Measurements from ENCODE around the gene YJU2.
"Not testable (repeated sequence)": the region's sequence is repeated elsewhere in the genome, so short reads cannot be mapped to it uniquely, and the experiment has no call there.

The YJU2 gene

GRCh38 chr19:4268816-4269430, 22.0 kb downstream of the YJU2 start:
- no peak for DNase-seq

GRCh38 chr19:4272894-4273293, 26.0 kb downstream of the YJU2 start:
- DNase-seq = no peak

GRCh38 chr19:4274321-4274686, 27.4 kb downstream of the YJU2 start:
- DNase-seq = not testable (repeated sequence)

GRCh38 chr19:4277191-4277696, 30.4 kb downstream of the YJU2 start:
- DNase-seq = no peak

- no peak for DNase-seq
Measured at GRCh38 chr19:4278010-4278409, 31.1 kb downstream of the YJU2 start.

- no peak for DNase-seq
Measured at GRCh38 chr19:4278419-4279266, 31.8 kb downstream of the YJU2 start, which contains the start of gene SHD. Gene SHD (plus strand): TSS chr19:4279266. CDS start chr19:4280064, 798 bp downstream.

GRCh38 chr19:4279267-4279529, 32.3 kb downstream of the YJU2 start:
- DNase-seq = no peak

- DNase-seq = no peak
Measured at GRCh38 chr19:4279530-4280422, 32.9 kb downstream of the YJU2 start.

GRCh38 chr19:4284176-4284958, 37.5 kb downstream of the YJU2 start:
- no peak for DNase-seq

- no peak for DNase-seq
Measured at GRCh38 chr19:4284974-4285373, 38.1 kb downstream of the YJU2 start.

- DNase-seq = not testable (repeated sequence)
Measured at GRCh38 chr19:4286141-4286540, 39.3 kb downstream of the YJU2 start.

GRCh38 chr19:4288091-4288777, 41.4 kb downstream of the YJU2 start:
- no peak for DNase-seq

GRCh38 chr19:4291184-4291732, 44.4 kb downstream of the YJU2 start:
- no peak for DNase-seq

GRCh38 chr19:4292515-4292914, 45.6 kb downstream of the YJU2 start:
- no peak for DNase-seq

GRCh38 chr19:4294389-4294788, 47.5 kb downstream of the YJU2 start:
- DNase-seq = no peak

- DNase-seq = no peak
Measured at GRCh38 chr19:4295972-4296771, 49.3 kb downstream of the YJU2 start.

- no peak for DNase-seq
Measured at GRCh38 chr19:4297901-4298809, 51.3 kb downstream of the YJU2 start.

- no peak for DNase-seq
Measured at GRCh38 chr19:4298810-4299550, 52.1 kb downstream of the YJU2 start.

GRCh38 chr19:4300589-4300988, 53.7 kb downstream of the YJU2 start:
- DNase-seq = no peak
